AG04449 (cell line): Measurements from ENCODE around the gene RTKN.

Experiments used
- CTCF ChIA-PET: fragments of 350-600 bp; formaldehyde crosslinking; extraction: SDS; loops from one replicate; lab custom pipeline; 2021; ENCODE audit warnings: antibody characterized with exemption; lab: Yijun Ruan, JAX
- POLR2A ChIA-PET: fragments of 400-600, 350-600 bp; formaldehyde crosslinking; extraction: SDS; loops from one replicate; lab custom pipeline; 2020; ENCODE audit warnings: antibody characterized with exemption, inconsistent platforms; lab: Yijun Ruan, JAX
- DNase-seq: peaks from one replicate; pipeline ENCODE4 v3.0.0-alpha.2; 2010; ENCODE audit warnings: low read depth, low spot score
- H3K4me3 ChIP-seq: 2 replicates; pipeline ENCODE4 v1.5.1; 2011; ENCODE audit warnings: low read depth, mild to moderate bottlenecking, control low read depth, low read length
- TF ChIP-seq, protein P1 (sequence below): IDR thresholded peaks from one replicate; pipeline ENCODE4 v1.5.1; 2011; ENCODE audit warnings: mild to moderate bottlenecking, moderate library complexity, low read length, control low read depth, inconsistent platforms; ENCODE audit not compliant: insufficient read depth; ENCODE audit errors: missing control alignments

Gene RTKN

DNA sequence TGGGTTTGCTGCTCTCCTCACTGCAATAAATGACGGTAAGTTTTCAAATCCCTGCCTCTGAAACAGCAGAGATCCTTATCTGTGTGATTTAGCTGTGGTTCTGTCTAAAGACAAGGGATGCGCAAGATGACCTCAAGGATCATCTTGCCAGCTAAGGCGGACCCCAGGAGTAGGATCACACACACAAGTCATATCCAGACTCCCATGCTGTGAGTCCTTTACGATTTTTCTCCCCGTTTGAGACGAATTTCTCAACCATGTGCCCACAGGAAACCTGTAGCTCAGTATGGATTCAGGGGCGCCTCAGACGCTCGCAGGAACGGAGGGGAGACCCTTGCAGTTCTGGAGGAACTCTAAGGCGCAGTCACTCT lies 50.5 kb downstream of the RTKN start:
- peak overlapping the region; percentile 72 for H3K4me3 ChIP-seq
- ChIA-PET CTCF (interaction anchor here (0.6 to 6.6 kb wide), 34 partner anchors 9 to 567 kb away, joined by 3 to 74 read pairs (median 4); partner anchors contain the start of genes C2orf81, CCDC142, DCTN1 and MTHFD2), POLR2A (interaction anchor here (0.9 to 1.4 kb wide), 4 partner anchors 10 to 192 kb away, joined by 3 to 4 read pairs (median 4); partner anchors contain the start of gene WBP1)
- TF ChIP-seq, protein P1, sequence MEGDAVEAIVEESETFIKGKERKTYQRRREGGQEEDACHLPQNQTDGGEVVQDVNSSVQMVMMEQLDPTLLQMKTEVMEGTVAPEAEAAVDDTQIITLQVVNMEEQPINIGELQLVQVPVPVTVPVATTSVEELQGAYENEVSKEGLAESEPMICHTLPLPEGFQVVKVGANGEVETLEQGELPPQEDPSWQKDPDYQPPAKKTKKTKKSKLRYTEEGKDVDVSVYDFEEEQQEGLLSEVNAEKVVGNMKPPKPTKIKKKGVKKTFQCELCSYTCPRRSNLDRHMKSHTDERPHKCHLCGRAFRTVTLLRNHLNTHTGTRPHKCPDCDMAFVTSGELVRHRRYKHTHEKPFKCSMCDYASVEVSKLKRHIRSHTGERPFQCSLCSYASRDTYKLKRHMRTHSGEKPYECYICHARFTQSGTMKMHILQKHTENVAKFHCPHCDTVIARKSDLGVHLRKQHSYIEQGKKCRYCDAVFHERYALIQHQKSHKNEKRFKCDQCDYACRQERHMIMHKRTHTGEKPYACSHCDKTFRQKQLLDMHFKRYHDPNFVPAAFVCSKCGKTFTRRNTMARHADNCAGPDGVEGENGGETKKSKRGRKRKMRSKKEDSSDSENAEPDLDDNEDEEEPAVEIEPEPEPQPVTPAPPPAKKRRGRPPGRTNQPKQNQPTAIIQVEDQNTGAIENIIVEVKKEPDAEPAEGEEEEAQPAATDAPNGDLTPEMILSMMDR, result no peak
- DNase-seq, result no peak

DNA sequence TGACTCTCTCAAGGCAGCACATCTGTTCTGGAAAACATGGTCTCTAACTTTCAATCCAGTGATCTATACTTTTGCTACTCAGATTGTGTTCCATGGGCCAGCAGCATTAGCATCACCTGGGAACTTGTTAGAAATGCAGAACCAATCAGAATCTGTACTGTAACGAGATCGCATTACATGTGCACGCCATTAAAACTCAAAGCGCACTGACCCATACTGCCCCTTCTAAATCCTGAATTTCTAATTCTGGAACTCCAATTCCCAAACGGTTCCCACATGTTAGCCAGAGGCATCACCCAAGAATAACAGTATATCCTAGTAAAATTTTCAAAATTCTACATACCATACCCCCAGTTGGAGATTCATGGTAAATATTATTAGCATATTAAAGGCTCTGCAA lies 51.1 kb downstream of the RTKN start:
- TF ChIP-seq, protein P1, result no peak
- H3K4me3 ChIP-seq, result peak overlapping the region; percentile 72
- ChIA-PET POLR2A (interaction anchor here (0.9 to 1.0 kb wide), 2 partner anchors 9 to 16 kb away, joined by 3 to 4 read pairs; no protein-coding TSS in a partner anchor), CTCF (interaction anchor here (1.1 to 6.6 kb wide), 18 partner anchors 8 to 564 kb away, joined by 3 to 74 read pairs (median 9); partner anchors contain the start of genes C2orf81, CCDC142, DCTN1 and MTHFD2)
- no peak for DNase-seq

- DNase-seq, result no peak
- TF ChIP-seq, protein P1, result no peak
- ChIA-PET POLR2A (no interaction called here), CTCF (interaction anchor here (6.6 kb wide), 1 partner anchor 53 kb away, joined by 74 read pairs; no protein-coding TSS in a partner anchor)
- no peak overlapping the region for H3K4me3 ChIP-seq
Measured at GRCh38 chr2:74387346-74387745, 54.4 kb downstream of the RTKN start.

GRCh38 chr2:74385396-74385795 lies 56.3 kb downstream of the RTKN start:
- no peak for DNase-seq
- TF ChIP-seq, protein P1, result no peak
- H3K4me3 ChIP-seq, result no peak overlapping the region
- CTCF ChIA-PET, result interaction anchor here (1.0 to 1.9 kb wide), 3 partner anchors 10 to 136 kb away, joined by 3 to 9 read pairs (median 4); no protein-coding TSS in a partner anchor
- POLR2A ChIA-PET, result no interaction called here

DNA sequence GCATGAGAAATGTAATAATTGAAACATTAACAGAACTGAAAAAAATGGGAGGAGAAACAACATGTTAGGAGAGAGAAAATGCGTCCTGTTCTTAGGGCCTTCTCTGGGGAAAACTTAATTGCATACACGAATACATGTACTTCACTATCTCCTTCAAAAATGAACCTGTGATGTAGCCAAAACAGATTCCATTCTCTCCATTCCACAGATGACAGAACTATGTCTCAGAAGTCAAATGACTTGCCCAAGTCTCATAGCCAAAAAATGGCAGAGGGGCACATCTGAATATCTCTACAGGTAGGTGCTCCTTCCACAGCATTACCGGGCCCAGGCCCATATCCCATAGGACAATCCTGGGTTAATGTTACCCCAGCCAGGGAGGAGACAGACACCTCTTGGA lies 57.7 kb downstream of the RTKN start:
- no peak overlapping the region for H3K4me3 ChIP-seq
- ChIA-PET CTCF (interaction anchor here (1.0 kb wide), 1 partner anchor 560 kb away, joined by 3 read pairs; no protein-coding TSS in a partner anchor), POLR2A (no interaction called here)
- TF ChIP-seq, protein P1, result no peak
- DNase-seq, result no peak

GRCh38 chr2:74383254-74383653 lies 58.5 kb downstream of the RTKN start:
- TF ChIP-seq, protein P1, result no peak
- peak; percentile 45 for DNase-seq
- CTCF ChIA-PET, result interaction anchor here (0.8 to 2.4 kb wide), 5 partner anchors 9 to 149 kb away, joined by 3 to 47 read pairs (median 3); no protein-coding TSS in a partner anchor
- H3K4me3 ChIP-seq, result no peak overlapping the region
- POLR2A ChIA-PET, result interaction anchor here (0.9 kb wide), 1 partner anchor 9 kb away, joined by 3 read pairs; no protein-coding TSS in a partner anchor
